WI38 (cell line): ENCODE measurements around the gene MYL10.
"Not testable (repeated sequence)": the region's sequence is repeated elsewhere in the genome, so short reads cannot be mapped to it uniquely, and the experiment has no call there.

Experiments used
- H3K4me3 ChIP-seq: 2 replicates; pipeline ENCODE4 v1.5.1; 2011; ENCODE audit warnings: low read depth, mild to moderate bottlenecking, control low read depth, low read length
- CTCF ChIP-seq: IDR thresholded peaks from 2 replicates; pipeline ENCODE4 v1.5.1; 2012; ENCODE audit warnings: low read depth, mild to moderate bottlenecking, control low read depth, low read length

Gene MYL10

GRCh38 chr7:101612885-101613515 lies 16.1 kb downstream of the MYL10 start:
- no peak overlapping the region for H3K4me3 ChIP-seq

GRCh38 chr7:101608772-101609713 lies 20.1 kb downstream of the MYL10 start:
- no peak for TF ChIP-seq CTCF
- H3K4me3 ChIP-seq = no peak overlapping the region

More at GRCh38 chr7:101612885-101613515, 16.1 kb downstream of the MYL10 start:
- no peak for TF ChIP-seq CTCF

- H3K4me3 ChIP-seq = no peak overlapping the region
- TF ChIP-seq CTCF = no peak
Measured at GRCh38 chr7:101606498-101606923, 22.6 kb downstream of the MYL10 start.

GRCh38 chr7:101605611-101606497 lies 23.2 kb downstream of the MYL10 start:
- TF ChIP-seq CTCF = no peak
- no peak overlapping the region for H3K4me3 ChIP-seq

GRCh38 chr7:101604934-101605332 lies 24.2 kb downstream of the MYL10 start:
- H3K4me3 ChIP-seq = not testable (repeated sequence)

- TF ChIP-seq CTCF = no peak
- no peak overlapping the region for H3K4me3 ChIP-seq
Measured at GRCh38 chr7:101604331-101604933, 24.7 kb downstream of the MYL10 start.
